ENCODE measurements around the gene HDAC4. TPM values are rescaled to one million over a fixed set of nuclear protein-coding genes. Genes with fewer than 3 reads are reported as not detected.

The HDAC4 gene
- total and polyA plus RNA-seq, 9 of the 15 experiments (the other 6 are each of a cell fraction or from before 2014, with no cell fraction given), result 0.11 to 20.2 (median 4.0) TPM

DNA sequence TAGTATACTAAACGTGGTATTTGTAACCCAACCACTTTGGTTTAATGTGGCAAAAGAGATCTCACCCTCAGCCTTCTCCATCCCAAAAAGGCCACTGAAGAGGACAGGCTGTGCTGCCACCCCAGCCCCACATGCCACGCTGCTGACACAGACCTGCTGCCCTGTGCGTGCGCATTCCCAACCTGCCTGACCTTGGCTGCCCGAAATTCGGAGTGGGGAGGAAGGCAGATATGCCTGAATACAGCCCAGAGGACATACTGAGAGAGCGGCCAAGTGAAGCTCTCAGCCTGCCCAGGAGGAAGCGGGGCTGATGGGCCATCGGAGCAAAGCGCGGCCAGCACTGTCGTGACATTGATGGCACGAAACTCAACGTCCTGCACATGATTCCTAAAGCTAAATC lies 70.0 kb downstream of the HDAC4 start (continued):
- no peak for TF ChIP-seq ZBTB40 (IDR thresholded peaks at IDR 0.05)
- TF ChIP-seq ZBTB40 (CRISPR knock-in tag; IDR thresholded peaks at IDR 0.05), result no peak
- no peak for TF ChIP-seq JUN (IDR thresholded peaks at IDR 0.05; ENCODE audit: borderline replicate concordance, low read depth, low read length)
- no peak for TF ChIP-seq JUN (CRISPR knock-in tag; IDR thresholded peaks at IDR 0.05; ENCODE audit: borderline replicate concordance)
- TF ChIP-seq EWSR1 (IDR thresholded peaks at IDR 0.05; ENCODE audit: borderline replicate concordance, low read depth, partially characterized antibody), result no peak
